Stimulated activated CD8-positive, alpha-beta memory T cell treated with anti-CD3 and anti-CD28 coated beads, Interleukin-12 subunit alpha, Interleukin-12 subunit beta, amount 100 ng/mL, for 24 hours (primary cell): ENCODE measurements around the gene MCEMP1.

Experiments
- DNase-seq: peaks from one replicate; pipeline ENCODE4 v3.0.0-alpha.2; 2020; ENCODE audit errors: extremely low read depth

Gene MCEMP1, protein sequence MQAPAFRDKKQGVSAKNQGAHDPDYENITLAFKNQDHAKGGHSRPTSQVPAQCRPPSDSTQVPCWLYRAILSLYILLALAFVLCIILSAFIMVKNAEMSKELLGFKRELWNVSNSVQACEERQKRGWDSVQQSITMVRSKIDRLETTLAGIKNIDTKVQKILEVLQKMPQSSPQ

DNA sequence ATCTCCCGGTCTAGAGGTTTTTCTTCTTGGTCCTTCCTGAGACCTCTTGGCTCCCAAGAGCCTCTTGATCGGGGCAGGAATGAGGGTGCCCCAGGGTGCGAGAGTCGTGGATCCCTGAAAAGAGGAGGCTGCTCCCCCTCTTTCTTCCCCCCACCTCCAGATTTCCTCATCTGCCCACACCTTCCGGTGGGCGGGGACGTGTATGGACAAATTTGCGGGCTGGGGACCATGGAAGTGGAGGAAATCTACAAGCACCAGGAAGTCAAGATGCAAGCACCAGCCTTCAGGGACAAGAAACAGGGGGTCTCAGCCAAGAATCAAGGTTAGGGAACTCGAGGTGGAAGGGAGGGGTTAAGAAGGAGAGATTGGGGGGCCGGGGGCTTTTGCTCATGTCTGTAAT lies at the start of gene MCEMP1:
Gene MCEMP1 (plus strand): TSS at position 237 of the 400 bp plus-strand sequence. CDS start 31 bp downstream, at position 268.
- no peak for DNase-seq

DNA sequence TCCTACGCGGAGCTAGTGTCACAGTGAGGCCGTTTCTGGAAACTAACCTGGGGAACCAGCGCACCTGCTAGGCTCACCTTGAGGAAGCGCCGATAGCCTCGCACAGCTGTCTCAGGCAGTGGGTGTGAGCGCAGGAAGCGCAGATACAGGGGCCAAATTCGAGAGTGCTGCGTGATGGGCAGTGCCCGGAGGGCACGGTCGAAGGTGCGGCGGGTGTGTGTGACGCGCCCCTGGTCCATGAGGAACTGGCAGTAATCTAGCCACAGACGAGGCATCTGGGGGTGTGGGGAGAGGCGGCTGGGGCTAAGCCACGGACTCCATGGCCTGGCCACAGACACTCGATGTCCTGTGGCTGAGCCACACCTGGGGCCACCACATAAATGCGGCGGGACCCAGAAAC lies 49.7 kb upstream of the MCEMP1 start:
- no peak for DNase-seq

DNA sequence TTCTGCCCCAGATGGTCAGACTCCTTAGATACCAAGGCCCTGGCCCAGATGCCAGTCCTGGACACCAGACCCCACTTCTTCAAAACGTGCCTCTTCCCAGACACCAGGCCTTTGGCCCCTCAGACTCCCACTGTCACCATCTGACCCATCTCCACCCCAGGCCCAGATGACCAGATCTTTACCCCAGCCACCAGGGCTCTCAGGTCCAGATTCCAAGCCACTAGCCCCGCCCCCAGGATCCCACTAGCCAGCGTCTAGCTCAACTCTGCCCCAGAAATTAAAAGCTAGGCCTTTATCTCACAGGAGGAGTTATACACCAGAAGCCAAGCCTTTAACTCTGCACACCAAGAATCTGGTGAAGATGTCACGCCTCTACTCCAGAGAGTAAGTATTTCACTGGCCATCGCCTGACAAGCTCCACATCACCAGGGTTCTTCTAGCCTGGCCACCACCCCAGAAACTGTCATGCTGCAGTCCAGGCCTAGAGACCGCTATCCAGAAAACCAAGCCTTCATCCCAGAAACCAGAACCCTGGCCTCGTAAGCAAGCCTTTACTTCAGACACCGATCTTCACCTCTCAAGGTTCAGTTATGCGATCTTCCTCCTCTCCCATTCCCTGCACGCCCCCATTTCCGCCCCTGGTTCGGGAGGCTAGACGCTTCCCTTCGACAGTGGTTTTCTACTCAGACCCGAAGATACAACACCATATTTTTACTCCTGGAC lies 48.1 kb upstream of the MCEMP1 start:
- no peak for DNase-seq

DNA sequence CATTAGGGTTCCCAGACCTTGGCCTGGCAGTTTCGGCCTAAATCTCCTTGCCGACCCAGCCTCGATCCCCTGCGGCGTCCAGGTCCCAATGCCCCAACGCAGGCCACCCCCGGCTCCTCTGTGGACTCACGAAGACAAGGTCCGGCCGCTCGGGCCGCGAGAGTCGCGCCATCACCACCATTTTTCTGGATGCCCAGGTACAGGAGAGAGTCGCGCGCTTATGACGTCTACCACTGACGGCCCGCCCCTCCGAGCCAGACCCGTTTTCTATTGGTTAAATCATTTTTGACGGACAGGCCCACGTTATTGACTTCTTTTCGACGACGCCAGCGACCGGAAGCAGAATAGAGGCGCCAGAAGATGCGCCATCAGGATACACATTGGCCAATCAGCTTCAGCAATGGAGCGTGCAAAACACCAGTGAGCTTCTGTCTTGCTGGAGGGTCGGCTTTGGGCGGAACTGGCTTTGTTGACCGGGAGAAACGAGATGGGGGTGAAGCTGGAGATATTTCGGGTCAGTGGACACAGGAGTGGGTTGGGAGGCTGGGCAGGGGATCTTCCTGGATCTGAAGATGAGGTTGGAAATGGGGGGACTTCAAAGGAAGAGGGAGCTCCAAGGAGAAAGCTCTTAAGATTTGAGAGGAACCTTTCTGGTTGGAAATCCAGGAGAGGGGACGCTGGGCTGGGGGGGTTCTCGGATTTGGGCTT lies 47.4 kb upstream of the MCEMP1 start, which contains the start of the genes PET100 and XAB2:
Gene PET100 (plus strand): TSS at position 447 of the 708 bp plus-strand sequence. CDS start 41 bp downstream, at position 488.
Gene XAB2 (minus strand): TSS at position 199 of the 708 bp plus-strand sequence. CDS start 18 bp downstream, at position 181.
- DNase-seq = peak; percentile 78

DNA sequence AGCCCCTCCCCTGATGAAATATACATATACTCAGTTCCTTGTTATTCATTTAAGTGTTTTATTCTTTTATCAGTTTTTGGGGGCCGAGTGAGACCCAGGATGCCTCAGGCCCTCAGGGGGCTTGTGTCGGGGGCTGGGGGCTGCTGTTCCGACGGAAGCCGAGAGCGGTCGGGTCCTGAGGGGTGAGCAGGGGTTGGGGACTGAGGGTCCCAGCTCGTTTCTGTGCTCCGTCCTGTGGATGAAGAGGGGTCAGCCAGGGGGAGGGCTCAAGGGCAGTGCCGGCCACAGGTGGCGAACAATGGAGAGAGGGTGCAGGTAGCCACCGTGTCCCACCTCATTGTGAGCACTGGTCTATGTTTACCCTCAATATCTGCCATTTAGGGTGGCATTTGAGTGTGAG lies 45.3 kb upstream of the MCEMP1 start:
- DNase-seq = no peak

- DNase-seq = no peak
These were observed 44.3 kb upstream of the MCEMP1 start for GRCh38 chr19:7632340-7633203.

GRCh38 chr19:7633698-7634097 lies 43.2 kb upstream of the MCEMP1 start, which contains the start of gene PCP2:
TSS of gene PCP2 (minus strand) at chr19:7633719. CDS start at chr19:7633457, 262 bp downstream.
- DNase-seq = no peak

- no peak for DNase-seq
These were observed 41.2 kb upstream of the MCEMP1 start for GRCh38 chr19:7635670-7636069.

- DNase-seq = no peak
These were observed 40.6 kb upstream of the MCEMP1 start for GRCh38 chr19:7636317-7636690.

- DNase-seq = peak; percentile 73
These were observed 40.1 kb upstream of the MCEMP1 start, which contains the start of gene STXBP2 for GRCh38 chr19:7636691-7637373. TSS of gene STXBP2 (plus strand) at chr19:7637110. CDS start at chr19:7637150, 40 bp downstream.

- no peak for DNase-seq
These were observed 39.3 kb upstream of the MCEMP1 start for GRCh38 chr19:7637374-7638256.

DNA sequence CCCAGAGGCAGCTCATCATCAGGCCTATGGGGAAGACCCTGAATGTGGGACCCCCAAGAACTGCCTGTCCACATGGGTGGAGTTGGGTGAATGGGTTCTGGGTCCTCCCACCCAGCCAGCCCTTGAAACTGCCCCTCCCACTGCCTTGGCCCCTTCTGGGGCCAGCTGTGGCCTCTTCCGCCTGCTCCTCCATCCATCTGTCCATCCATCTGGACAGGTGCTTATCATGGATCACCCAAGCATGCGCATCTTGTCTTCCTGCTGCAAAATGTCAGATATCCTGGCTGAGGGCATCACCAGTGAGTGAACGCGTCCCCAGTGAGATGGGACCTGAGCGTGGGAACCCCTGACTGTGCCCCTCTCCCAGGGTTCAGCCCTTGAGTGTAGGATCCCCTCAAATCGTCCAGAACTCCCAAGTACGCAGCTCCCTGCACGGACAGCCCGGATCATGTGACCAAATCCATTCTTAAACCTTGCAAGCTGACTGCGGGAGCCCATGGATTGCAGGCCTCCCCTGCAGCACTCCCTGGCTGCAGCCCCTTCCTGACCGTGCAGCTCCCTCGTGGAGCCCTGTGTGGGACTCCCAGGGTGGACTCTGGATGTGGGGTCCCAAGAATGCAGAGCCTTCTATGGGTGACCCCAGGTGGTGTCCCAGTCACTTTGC lies 38.0 kb upstream of the MCEMP1 start:
- DNase-seq = no peak

DNA sequence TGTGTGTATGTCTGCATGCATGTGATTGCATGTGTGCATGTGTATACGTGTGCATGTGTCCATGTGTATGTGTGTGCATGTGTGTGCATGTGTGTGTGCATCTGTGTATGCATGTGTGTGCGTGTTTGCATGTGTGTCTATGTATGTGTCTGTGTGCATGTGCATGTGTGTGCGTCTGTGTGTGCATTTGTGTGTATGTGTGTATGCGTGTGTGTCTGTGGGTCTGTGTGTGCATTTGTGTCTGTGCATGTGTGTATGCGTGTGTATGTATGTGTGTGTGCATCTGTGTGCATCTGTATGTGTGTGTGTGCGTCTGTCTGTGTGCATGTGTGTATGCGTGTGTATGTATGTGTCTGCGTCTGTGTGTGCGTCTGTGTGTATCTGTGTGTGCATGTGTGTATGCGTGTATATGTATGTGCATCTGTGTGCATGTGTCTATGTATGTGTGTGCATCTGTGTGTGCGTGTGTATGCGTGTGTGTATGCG lies 37.0 kb upstream of the MCEMP1 start:
- DNase-seq = no peak

DNA sequence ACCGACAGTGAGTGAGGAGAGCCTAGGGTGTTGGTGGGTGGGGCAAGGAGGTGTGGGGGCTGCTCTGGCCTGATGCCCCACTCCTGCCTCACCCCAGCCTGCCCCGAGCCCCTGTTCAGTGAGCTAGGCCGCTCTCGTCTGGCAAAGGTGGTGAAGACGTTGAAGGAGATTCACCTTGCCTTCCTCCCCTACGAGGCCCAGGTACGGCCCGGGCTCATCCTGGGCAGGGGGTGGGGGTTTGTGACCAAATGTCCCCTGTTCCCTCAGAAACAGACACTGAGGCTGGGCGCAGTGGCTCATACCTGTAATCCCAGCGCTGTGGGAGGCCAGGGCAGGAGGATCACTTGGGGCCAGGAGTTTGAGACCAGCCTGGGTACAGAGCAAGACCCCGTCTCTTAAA lies 36.1 kb upstream of the MCEMP1 start:
- DNase-seq = no peak

DNA sequence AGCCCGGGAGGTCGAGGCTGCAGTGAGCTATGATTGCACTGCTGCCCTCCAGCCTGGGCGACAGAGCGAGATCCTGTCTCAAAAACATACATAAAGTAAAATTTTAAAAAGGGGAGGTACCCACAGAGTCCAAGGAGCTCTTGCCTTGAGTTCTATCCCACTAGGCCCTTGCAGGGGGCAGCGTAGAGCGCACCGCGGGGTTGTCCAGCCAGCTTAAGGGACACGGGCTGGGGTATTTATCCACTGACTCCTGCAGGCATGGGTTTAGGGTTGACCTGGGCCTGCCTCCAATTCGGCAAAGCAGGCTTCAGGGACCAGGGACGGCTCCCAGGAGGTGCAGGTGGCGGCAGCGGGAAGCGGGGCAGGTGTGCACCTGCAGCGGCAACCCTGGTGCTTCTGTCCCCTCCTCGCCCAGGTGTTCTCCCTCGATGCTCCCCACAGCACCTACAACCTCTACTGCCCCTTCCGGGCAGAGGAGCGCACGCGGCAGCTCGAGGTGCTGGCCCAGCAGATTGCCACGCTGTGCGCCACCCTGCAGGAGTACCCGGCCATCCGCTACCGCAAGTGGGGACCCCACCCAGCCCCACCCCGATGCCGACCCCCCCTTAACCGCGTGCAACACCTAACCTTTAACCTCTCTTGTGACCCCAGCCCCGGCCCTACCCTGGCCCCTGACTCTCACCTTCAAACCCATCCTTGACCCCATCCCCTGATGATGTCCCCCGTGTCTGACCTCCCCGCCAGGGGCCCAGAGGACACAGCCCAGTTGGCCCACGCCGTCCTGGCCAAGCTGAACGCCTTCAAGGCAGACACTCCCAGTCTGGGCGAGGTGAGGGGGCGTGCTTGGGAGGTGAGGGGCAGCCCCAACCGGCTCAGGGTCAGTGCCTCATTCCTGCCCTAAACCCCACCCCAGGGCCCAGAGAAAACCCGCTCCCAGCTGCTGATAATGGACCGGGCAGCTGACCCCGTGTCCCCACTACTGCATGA lies 35.3 kb upstream of the MCEMP1 start:
- DNase-seq = no peak

GRCh38 chr19:7642295-7643030 lies 34.4 kb upstream of the MCEMP1 start:
- DNase-seq = no peak

GRCh38 chr19:7643031-7643415 lies 33.9 kb upstream of the MCEMP1 start:
- no peak for DNase-seq
